Osteoblast (primary cell): ENCODE measurements around the gene UST. TPM values are rescaled to one million over a fixed set of nuclear protein-coding genes. Genes with fewer than 3 reads are reported as not detected.

ENCODE experiments used
- DNase-seq: peaks from one replicate; pipeline ENCODE4 v3.0.0; 2011; ENCODE audit warnings: low spot score, mixed read lengths; ENCODE audit not compliant: insufficient read length; ENCODE audit errors: missing footprints
- H2AFZ ChIP-seq: 2 replicates; pipeline ENCODE4 v1.6.0; 2011; ENCODE audit warnings: mild to moderate bottlenecking, low read length
- H3K27ac ChIP-seq: 2 replicates; pipeline ENCODE4 v1.5.1; 2011; ENCODE audit warnings: mild to moderate bottlenecking, low read depth, low read length, moderate library complexity
- H3K27me3 ChIP-seq: 2 replicates; pipeline ENCODE4 v1.6.0; 2012; ENCODE audit warnings: mild to moderate bottlenecking, control low read depth, inconsistent platforms, low read length, moderate library complexity; ENCODE audit not compliant: insufficient read depth
- H3K36me3 ChIP-seq: 2 replicates; pipeline ENCODE4 v1.5.1; 2011; ENCODE audit warnings: mild to moderate bottlenecking, low read length, control low read depth, moderate library complexity; ENCODE audit not compliant: insufficient read depth
- H3K4me1 ChIP-seq: 2 replicates; pipeline ENCODE4 v1.5.1; 2011; ENCODE audit warnings: mild to moderate bottlenecking, low read length, control low read depth, moderate library complexity; ENCODE audit not compliant: insufficient read depth
- H3K4me2 ChIP-seq: 2 replicates; pipeline ENCODE4 v1.6.0; 2011; ENCODE audit warnings: mild to moderate bottlenecking, low read length; ENCODE audit not compliant: insufficient read depth
- H3K4me3 ChIP-seq: fragments of 200-600 bp; sonication (generic); 3 replicates; pipeline ENCODE4 v1.5.1; 2012; ENCODE audit warnings: mild to moderate bottlenecking, low read length, inconsistent platforms; ENCODE audit not compliant: insufficient read depth
- H3K79me2 ChIP-seq: 2 replicates; pipeline ENCODE4 v1.6.0; 2012; ENCODE audit warnings: mild to moderate bottlenecking, low read length, control low read depth, inconsistent platforms; ENCODE audit not compliant: insufficient read depth
- H3K9me3 ChIP-seq: 2 replicates; pipeline ENCODE4 v1.5.1; 2011; ENCODE audit warnings: low read depth, low read length, control low read depth
- H4K20me1 ChIP-seq: 2 replicates; pipeline ENCODE4 v1.6.0; 2012; ENCODE audit warnings: mild to moderate bottlenecking, low read length, control low read depth; ENCODE audit not compliant: insufficient read depth
- CTCF ChIP-seq: IDR thresholded peaks from 2 replicates; pipeline ENCODE4 v1.5.1; 2011; ENCODE audit warnings: mild to moderate bottlenecking, low read depth, low read length, moderate library complexity; ENCODE audit errors: extremely low read depth
- total RNA-seq: library from RNA; depleted of rRNA; stranded (reverse); fragments of >200 nt; gene quantifications from 2 replicates; pipeline ENCODE4 v1.2.3, GENCODE V29; 2012

The UST gene
- total RNA-seq, 1 donor = 18.1 TPM

- DNase-seq = no peak
- Histone ChIP-seq H3K4me3 (no peak overlapping the region), H3K79me2 (no peaks in the 10 kb centered on the region), H3K4me1 (peaks cover 3% of the 10 kb centered on the region), H4K20me1 (no peaks in the 10 kb centered on the region), H3K27me3 (no peaks in the 10 kb centered on the region), H3K27ac (no peak overlapping the region), H3K36me3 (no peaks in the 10 kb centered on the region), H3K9me3 (no peaks in the 10 kb centered on the region), H3K4me2 (no peak overlapping the region), H2AFZ (no peak overlapping the region)
- no peak for TF ChIP-seq CTCF
These were observed 300.0 kb downstream of the UST start for GRCh38 chr6:149046822-149047246.

GRCh38 chr6:149049230-149049629, 302.4 kb downstream of the UST start:
- Histone ChIP-seq H3K27ac (no peak overlapping the region), H4K20me1 (no peaks in the 10 kb centered on the region), H3K9me3 (no peaks in the 10 kb centered on the region), H3K4me2 (no peak overlapping the region), H3K4me1 (peaks cover 3% of the 10 kb centered on the region), H3K4me3 (no peak overlapping the region), H3K79me2 (no peaks in the 10 kb centered on the region), H3K27me3 (no peaks in the 10 kb centered on the region), H3K36me3 (no peaks in the 10 kb centered on the region), H2AFZ (no peak overlapping the region)
- TF ChIP-seq CTCF = no peak
- no peak for DNase-seq

GRCh38 chr6:149050160-149050559, 303.3 kb downstream of the UST start:
- no peak for TF ChIP-seq CTCF
- H2AFZ ChIP-seq = no peak overlapping the region
- no peak overlapping the region for H3K4me3 ChIP-seq
- H3K4me2 ChIP-seq = no peak overlapping the region
- H3K36me3 ChIP-seq = no peaks in the 10 kb centered on the region
- no peaks in the 10 kb centered on the region for H3K9me3 ChIP-seq
- H3K4me1 ChIP-seq = peaks cover 3% of the 10 kb centered on the region
- H3K27me3 ChIP-seq = no peaks in the 10 kb centered on the region
- H3K27ac ChIP-seq = no peak overlapping the region
- no peak for DNase-seq
- no peaks in the 10 kb centered on the region for H3K79me2 ChIP-seq
- H4K20me1 ChIP-seq = no peaks in the 10 kb centered on the region

- Histone ChIP-seq H3K4me2 (no peak overlapping the region), H3K4me1 (peaks cover 3% of the 10 kb centered on the region), H3K9me3 (no peaks in the 10 kb centered on the region), H3K27ac (no peak overlapping the region), H3K27me3 (no peaks in the 10 kb centered on the region), H3K36me3 (no peaks in the 10 kb centered on the region), H3K79me2 (no peaks in the 10 kb centered on the region), H3K4me3 (no peak overlapping the region), H4K20me1 (no peaks in the 10 kb centered on the region), H2AFZ (no peak overlapping the region)
- DNase-seq = no peak
- no peak for TF ChIP-seq CTCF
These were observed 305.7 kb downstream of the UST start for GRCh38 chr6:149052350-149053106.
